GM10248 (cell line): ENCODE measurements around the gene MAN2B2.

ENCODE experiments used
- CTCF ChIA-PET: fragments of 300-600 bp; sonication (Branson Sonifier 250); formaldehyde crosslinking; extraction: SDS; loops from one replicate; lab custom pipeline; 2021; ENCODE audit warnings: antibody characterized with exemption; lab: Yijun Ruan, JAX
- POLR2A ChIA-PET: fragments of 350-650 bp; sonication (Branson Sonifier 250); formaldehyde crosslinking; extraction: SDS; loops from one replicate; lab custom pipeline; 2020; ENCODE audit warnings: antibody characterized with exemption; lab: Yijun Ruan, JAX
- DNase-seq: peaks from one replicate; pipeline ENCODE4 v3.0.0; 2012; ENCODE audit errors: extremely low spot score
- CTCF ChIP-seq: IDR thresholded peaks from 2 replicates; pipeline ENCODE4 v1.5.1; 2012; ENCODE audit warnings: mild to moderate bottlenecking, low read depth; ENCODE audit errors: extremely low read depth, missing control alignments, control extremely low read depth

Gene MAN2B2

DNA sequence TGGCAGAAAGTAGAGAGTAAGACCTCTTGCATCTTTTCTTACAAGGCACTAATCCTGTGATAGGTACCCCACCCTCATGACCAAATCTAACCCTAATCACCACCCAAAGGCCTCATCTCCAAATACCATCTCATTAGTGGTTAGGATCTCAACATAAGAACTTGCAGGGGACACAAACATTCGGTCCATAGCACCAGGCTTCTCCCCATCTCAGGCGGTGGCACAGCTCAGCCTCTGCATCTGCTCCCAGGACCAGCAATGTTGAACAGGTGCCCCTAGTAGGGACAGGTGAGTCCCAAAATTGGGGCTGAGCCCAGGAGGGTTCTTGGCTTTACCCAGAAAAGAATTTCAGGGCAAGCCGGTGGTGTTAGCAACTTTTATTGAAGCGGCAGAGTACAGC, 57.1 kb downstream of the MAN2B2 start:
- ChIA-PET POLR2A (no interaction called here), CTCF (no interaction called here)
- TF ChIP-seq CTCF, result no peak
- no peak for DNase-seq

DNA sequence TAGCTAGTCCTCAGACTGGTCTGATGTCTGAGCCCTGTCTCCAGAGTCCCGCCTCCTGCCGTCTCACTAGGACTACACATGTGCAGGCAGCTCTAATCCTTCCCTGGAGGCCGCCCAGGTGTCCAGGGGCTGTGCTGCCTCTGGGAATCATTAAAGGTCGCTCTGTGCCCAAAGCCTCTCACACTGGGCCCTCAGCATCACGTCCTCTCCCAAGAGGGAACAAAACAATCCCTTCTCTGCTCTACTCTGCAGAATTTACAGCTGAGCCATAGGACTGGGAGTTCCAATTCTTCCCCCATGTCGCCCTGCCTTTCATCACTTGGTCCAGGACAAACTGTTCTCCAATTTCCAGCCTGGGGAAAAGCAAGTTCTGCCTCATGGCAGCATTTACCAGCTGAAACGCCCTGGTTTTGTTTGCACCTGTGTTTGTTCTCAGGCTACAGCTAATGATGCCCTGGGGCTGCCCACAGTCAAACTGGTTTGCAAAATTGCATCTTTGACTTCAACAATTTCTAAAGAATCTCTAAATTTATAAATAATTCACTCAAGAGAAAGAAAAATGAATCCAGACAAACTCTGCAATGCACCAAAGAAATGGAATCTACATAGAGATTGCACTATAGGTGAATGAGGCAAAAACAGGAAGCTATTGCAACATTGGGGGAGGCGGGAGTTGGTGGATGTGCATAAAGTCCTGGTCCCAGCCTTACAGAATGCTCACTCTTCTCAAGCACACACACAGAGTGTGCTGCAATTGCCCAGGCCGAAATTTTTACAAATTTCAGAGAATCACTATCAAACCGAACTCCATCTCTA, 58.3 kb downstream of the MAN2B2 start:
- CTCF ChIA-PET, result no interaction called here
- DNase-seq, result no peak
- POLR2A ChIA-PET, result no interaction called here
- no peak for TF ChIP-seq CTCF

- ChIA-PET POLR2A (no interaction called here), CTCF (no interaction called here)
- no peak for TF ChIP-seq CTCF
- no peak for DNase-seq
These were observed 59.8 kb downstream of the MAN2B2 start for GRCh38 chr4:6634746-6635145.

DNA sequence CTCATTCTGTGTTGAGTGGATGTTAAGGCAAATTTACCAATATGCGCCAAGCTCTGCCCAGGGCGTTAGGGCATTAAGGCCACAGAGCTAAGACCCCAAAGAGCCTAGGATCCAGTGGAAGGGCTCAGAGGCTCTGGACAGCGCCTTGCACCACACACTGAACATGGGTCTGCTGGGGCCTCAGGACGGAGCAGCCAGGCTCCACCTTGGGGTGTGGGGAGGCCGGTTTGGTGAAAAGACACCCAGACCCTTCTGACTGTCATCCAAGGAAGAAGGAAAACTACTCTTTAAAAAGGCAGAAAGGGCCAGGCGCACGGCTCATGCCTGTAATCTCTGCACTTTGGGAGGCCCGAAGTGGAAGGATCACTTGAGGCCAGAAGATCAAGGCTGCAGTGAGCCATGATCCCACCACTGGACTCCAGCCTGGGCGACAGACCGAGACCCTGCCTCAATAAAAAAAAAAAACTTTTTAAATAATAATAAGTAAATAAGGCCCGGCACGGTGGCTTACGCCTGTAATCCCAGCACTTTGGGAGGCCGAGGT, 64.2 kb downstream of the MAN2B2 start:
- TF ChIP-seq CTCF, result no peak
- CTCF ChIA-PET, result interaction anchor here (1.3 to 1.6 kb wide), 2 partner anchors 10 to 80 kb away, joined by 3 read pairs; no protein-coding TSS in a partner anchor
- POLR2A ChIA-PET, result interaction anchor here (2.4 kb wide), 1 partner anchor 35 kb away, joined by 11 read pairs; a partner anchor contains a TSS

DNA sequence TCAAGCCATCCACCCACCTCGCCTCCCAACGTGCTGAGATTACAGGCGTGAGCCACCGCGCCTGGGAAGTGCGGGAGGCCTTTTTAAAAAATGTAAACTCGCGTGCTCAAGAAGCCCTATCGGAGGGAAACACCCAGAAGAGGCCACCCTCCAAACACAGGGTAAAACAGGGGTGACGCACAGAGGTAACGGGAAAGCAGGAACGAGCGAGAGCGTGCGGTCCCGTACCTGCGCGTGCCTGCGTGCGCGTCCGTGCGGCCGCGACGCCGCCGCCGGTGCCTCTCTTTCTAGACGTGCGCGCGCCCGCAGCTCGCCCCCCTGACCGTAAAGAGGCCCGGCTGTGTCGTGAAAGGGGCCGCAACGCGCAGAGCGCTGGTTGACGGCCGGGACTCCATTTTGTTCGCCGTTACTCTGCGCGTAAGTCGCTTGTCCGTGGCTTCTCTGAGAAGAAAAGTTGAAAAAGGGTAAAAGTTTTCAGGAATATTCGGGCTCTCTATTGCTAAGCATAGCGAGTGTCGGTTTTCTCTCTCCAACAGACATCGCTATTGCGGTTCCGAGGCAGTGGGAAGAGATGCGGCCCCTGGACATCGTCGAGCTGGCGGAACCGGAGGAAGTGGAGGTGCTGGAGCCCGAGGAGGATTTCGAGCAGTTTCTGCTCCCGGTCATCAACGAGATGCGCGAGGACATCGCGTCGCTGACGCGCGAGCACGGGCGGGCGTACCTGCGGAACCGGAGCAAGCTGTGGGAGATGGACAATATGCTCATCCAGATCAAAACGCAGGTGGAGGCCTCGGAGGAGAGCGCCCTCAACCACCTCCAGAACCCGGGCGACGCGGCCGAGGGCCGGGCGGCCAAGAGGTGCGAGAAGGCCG, 65.5 kb downstream of the MAN2B2 start, which contains the start of gene MRFAP1:
TSS of gene MRFAP1 (plus strand) at position 394 of the 872 bp plus-strand sequence. CDS start at position 572, 178 bp downstream.
- ChIA-PET POLR2A (interaction anchor here (0.7 to 2.4 kb wide), 2 partner anchors 33 to 271 kb away, joined by 5 to 11 read pairs; a partner anchor contains a TSS), CTCF (interaction anchor here (0.9 to 1.4 kb wide), 3 partner anchors 12 to 79 kb away, joined by 3 to 4 read pairs (median 3); no protein-coding TSS in a partner anchor)
- DNase-seq, result peak; percentile 96
- TF ChIP-seq CTCF, result no peak

More for the DNA sequence above, 64.2 kb downstream of the MAN2B2 start:
- DNase-seq, result no peak
